Suprapubic skin (tissue), 4 donors: ENCODE results near the gene MICAL2. TPM values are rescaled to one million over a fixed set of nuclear protein-coding genes. Genes with fewer than 3 reads are reported as not detected.

Experiments used
- DNase-seq, 2 donors: peaks; one replicate each; pipeline ENCODE4 v3.0.0-alpha.2; 2019; ENCODE audit warnings: low spot score in 2 of 2
- H3K27ac ChIP-seq: fragments of 200-600 bp; sonication (generic); one replicate; pipeline ENCODE4 v1.5.1; 2019
- H3K27me3 ChIP-seq: fragments of 200-600 bp; sonication (generic); one replicate; pipeline ENCODE4 v1.5.1; 2019
- H3K36me3 ChIP-seq: fragments of 200-600 bp; sonication (generic); one replicate; pipeline ENCODE4 v1.5.1; 2019
- H3K4me1 ChIP-seq: fragments of 200-600 bp; sonication (generic); one replicate; pipeline ENCODE4 v1.5.1; 2019
- H3K4me3 ChIP-seq: fragments of 200-600 bp; sonication (generic); one replicate; pipeline ENCODE4 v1.5.1; 2019; ENCODE audit warnings: mild to moderate bottlenecking
- H3K9me3 ChIP-seq: fragments of 200-600 bp; sonication (generic); one replicate; pipeline ENCODE4 v1.5.1; 2019
- CTCF ChIP-seq, 2 donors: fragments of 200-600 bp in 1 of 2; fragments of 450-650 bp in 1 of 2; sonication (generic) in 1 of 2; IDR thresholded peaks; one replicate each; pipeline ENCODE4 v1.5.1; 2016 to 2019; ENCODE audit warnings: antibody characterized with exemption in 2 of 2, mild to moderate bottlenecking in 1 of 2, moderate library complexity in 1 of 2
- EP300 ChIP-seq: sonication (generic); formaldehyde crosslinking; IDR thresholded peaks from one replicate; pipeline ENCODE4 v1.6.1; 2017; ENCODE audit warnings: antibody characterized with exemption
- POLR2A ChIP-seq, 2 donors: fragments of 450-650 bp; IDR thresholded peaks; one replicate each; pipeline ENCODE4 v1.6.1; 2017; ENCODE audit warnings: antibody characterized with exemption in 2 of 2, mild to moderate bottlenecking in 2 of 2, moderate library complexity in 2 of 2
- POLR2AphosphoS5 ChIP-seq, 3 donors: sonication (generic); formaldehyde crosslinking; IDR thresholded peaks; one replicate each; pipeline ENCODE4 v1.6.1; 2017; ENCODE audit warnings: antibody characterized with exemption in 3 of 3
- WGBS: methylation state at CpG from one replicate; pipeline ENCODE4 v1.1.5; 2018; 5-methylcytosine and 5-hydroxymethylcytosine counted together
- total RNA-seq, 4 donors: library from RNA; depleted of rRNA; stranded (reverse); fragments of >200 nt; gene quantifications; one replicate each; pipeline ENCODE4 v1.1.0, GENCODE V29; 2016

Gene MICAL2
- total RNA-seq, 4 donors from 2014 or later: 117 to 232 (median 164) TPM

- Histone ChIP-seq H3K27ac (peak overlapping the region; percentile 50), H3K36me3 (no peaks in the 10 kb centered on the region)
- TF ChIP-seq POLR2A (IDR thresholded peaks at IDR 0.05) (no peak), CTCF (IDR thresholded peaks at IDR 0.05) (no peak), POLR2AphosphoS5 (IDR thresholded peaks at IDR 0.05) (no peak), EP300 (no peak)
These were observed 80.1 kb downstream of the MICAL2 start for GRCh38 chr11:12190511-12190910.

GRCh38 chr11:12192794-12193514 is 82.6 kb downstream of the MICAL2 start:
- H3K9me3 ChIP-seq: no peaks in the 10 kb centered on the region
- TF ChIP-seq CTCF (IDR thresholded peaks at IDR 0.05) (no peak), EP300 (no peak), POLR2AphosphoS5 (IDR thresholded peaks at IDR 0.05) (no peak), POLR2A (IDR thresholded peaks at IDR 0.05) (no peak)
- H3K4me3 ChIP-seq: no peak overlapping the region
- no peak overlapping the region for H3K27ac ChIP-seq
- no peaks in the 10 kb centered on the region for H3K36me3 ChIP-seq
- 94% methylated on average over 8 of the region's 8 CpGs for WGBS
- DNase-seq: no peak
- H3K27me3 ChIP-seq: no peaks in the 10 kb centered on the region
- peaks cover 29% of the 10 kb centered on the region for H3K4me1 ChIP-seq

More at GRCh38 chr11:12190511-12190910, 80.1 kb downstream of the MICAL2 start:
- no peak overlapping the region for H3K4me3 ChIP-seq
- no peaks in the 10 kb centered on the region for H3K27me3 ChIP-seq
- no peak for DNase-seq
- no peaks in the 10 kb centered on the region for H3K9me3 ChIP-seq
- H3K4me1 ChIP-seq: peaks cover 31% of the 10 kb centered on the region

- H3K27ac ChIP-seq: no peak overlapping the region
- H3K9me3 ChIP-seq: no peaks in the 10 kb centered on the region
- no peak for DNase-seq
- H3K4me1 ChIP-seq: peaks cover 29% of the 10 kb centered on the region
- H3K36me3 ChIP-seq: no peaks in the 10 kb centered on the region
- WGBS: 90% methylated on average over 2 of the region's 3 CpGs
- no peak overlapping the region for H3K4me3 ChIP-seq
- TF ChIP-seq POLR2AphosphoS5 (IDR thresholded peaks at IDR 0.05) (no peak), EP300 (no peak), POLR2A (IDR thresholded peaks at IDR 0.05) (no peak), CTCF (IDR thresholded peaks at IDR 0.05) (no peak)
- no peaks in the 10 kb centered on the region for H3K27me3 ChIP-seq
These were observed 83.3 kb downstream of the MICAL2 start for GRCh38 chr11:12193515-12194336.

GRCh38 chr11:12195768-12196167 is 85.4 kb downstream of the MICAL2 start:
- TF ChIP-seq POLR2AphosphoS5 (IDR thresholded peaks at IDR 0.05) (no peak), CTCF (IDR thresholded peaks at IDR 0.05) (no peak), EP300 (no peak), POLR2A (IDR thresholded peaks at IDR 0.05) (no peak)
- peaks cover 22% of the 10 kb centered on the region for H3K4me1 ChIP-seq
- H3K27ac ChIP-seq: no peak overlapping the region
- no peaks in the 10 kb centered on the region for H3K36me3 ChIP-seq
- H3K9me3 ChIP-seq: no peaks in the 10 kb centered on the region
- WGBS: 81% methylated on average over 5 of the region's 5 CpGs
- H3K27me3 ChIP-seq: no peaks in the 10 kb centered on the region
- H3K4me3 ChIP-seq: no peak overlapping the region
- DNase-seq: no peak

- 89% methylated on average over 2 of the region's 2 CpGs for WGBS
- TF ChIP-seq POLR2A (IDR thresholded peaks at IDR 0.05): no peak
- TF ChIP-seq CTCF (IDR thresholded peaks at IDR 0.05): no peak
- no peak for TF ChIP-seq POLR2AphosphoS5 (IDR thresholded peaks at IDR 0.05)
- no peak for TF ChIP-seq EP300
These were observed 85.9 kb downstream of the MICAL2 start for GRCh38 chr11:12196308-12196707.

More at GRCh38 chr11:12196308-12196707, 85.9 kb downstream of the MICAL2 start:
- H3K9me3 ChIP-seq: no peaks in the 10 kb centered on the region
- no peaks in the 10 kb centered on the region for H3K27me3 ChIP-seq
- DNase-seq: no peak
- peaks cover 24% of the 10 kb centered on the region for H3K4me1 ChIP-seq
- no peaks in the 10 kb centered on the region for H3K36me3 ChIP-seq
- H3K4me3 ChIP-seq: no peak overlapping the region
- no peak overlapping the region for H3K27ac ChIP-seq
